ENCODE results near the gene COMT. TPM values are rescaled to one million over a fixed set of nuclear protein-coding genes. Genes with fewer than 3 reads are reported as not detected.
A peak's percentile ranks its signal among the peaks of the same experiment; 100 is the strongest.

COMT gene
- polyA plus RNA-seq, 1 donor, result 99.6 TPM

- peak; percentile 66 for DNase-seq
These were observed 29.1 kb downstream of the COMT start for GRCh38 chr22:19970479-19971275.

DNA sequence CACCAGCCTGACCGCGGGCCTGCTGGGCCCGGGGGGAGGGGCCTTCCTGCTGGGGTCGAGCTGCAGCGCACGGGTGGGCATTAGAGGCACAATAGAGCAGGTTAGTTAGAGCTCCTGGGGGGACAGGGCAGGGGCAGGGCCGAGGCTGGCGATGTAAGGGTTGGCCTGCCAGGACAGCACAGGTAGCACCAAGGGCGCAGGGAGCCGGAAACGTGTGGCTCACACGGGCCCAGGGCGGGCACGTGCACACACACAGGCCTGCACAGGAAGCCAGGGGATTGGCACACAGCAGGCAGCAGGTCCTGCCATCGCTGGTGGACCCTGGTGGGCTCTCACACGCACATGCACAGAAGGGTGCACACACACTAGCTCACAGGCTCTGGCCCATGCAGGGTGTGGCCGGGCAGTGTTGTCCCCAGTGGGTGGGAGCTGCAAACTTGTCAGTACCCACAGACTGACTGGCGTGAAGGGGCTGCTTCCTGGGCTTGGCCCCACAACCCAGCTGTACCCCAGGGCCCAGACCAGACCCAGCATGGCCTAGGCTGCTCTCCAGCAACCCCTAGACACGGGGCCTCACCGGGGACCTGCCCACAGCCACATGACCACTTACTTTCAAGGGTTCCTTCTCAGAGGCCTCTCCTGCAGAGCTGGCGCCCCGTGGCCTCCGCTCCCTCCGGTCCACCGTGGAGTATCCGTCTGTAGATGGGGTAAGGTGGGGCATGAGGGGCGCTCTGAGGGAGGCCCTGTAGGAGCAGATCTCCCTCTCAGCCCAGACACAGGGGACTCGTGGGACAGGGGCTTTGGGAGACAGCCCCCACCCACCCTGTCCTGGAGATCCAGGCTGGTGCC, 29.9 kb downstream of the COMT start:
- DNase-seq, result no peak

GRCh38 chr22:19972251-19972650, 30.7 kb downstream of the COMT start:
- no peak for DNase-seq

GRCh38 chr22:19972652-19973550, 31.3 kb downstream of the COMT start:
- no peak for DNase-seq

DNA sequence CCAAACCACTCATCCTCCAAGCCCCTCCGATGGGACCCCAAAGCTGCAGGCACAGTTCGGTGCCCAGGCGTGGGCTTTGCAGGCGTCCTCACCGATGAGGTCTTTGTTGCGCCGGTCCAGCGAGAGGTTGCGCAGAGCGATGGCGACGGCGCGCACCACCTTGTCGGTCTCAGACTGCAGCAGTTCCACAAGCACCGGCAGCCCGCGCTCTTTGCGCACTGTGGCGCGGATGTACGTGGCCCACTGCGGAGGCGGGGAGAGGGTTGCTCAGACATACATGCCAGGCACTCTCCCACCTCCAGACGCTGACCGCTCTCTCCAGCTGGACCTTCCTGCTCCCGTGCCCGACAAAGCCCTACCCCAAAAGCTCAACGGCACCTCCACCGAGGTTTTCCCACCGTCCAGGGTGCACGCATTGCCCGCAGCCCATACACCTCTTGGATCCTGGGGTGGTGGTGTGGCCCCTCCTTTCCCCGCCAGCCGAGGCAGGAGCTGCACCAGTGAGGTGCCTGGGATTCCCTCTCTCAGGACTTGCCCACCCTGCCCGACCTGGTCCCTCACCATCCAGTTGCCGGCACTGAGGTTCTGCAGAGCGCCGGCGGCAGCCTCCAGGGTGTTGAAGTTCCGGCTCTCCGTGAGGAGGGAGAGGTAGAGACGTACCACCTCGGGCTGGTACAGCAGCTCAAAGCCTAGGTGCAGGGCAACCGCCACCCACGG, 32.1 kb downstream of the COMT start:
- no peak for DNase-seq

- DNase-seq, result no peak
These were observed 32.8 kb downstream of the COMT start for GRCh38 chr22:19974268-19974861.

- DNase-seq, result no peak
These were observed 33.5 kb downstream of the COMT start for GRCh38 chr22:19974935-19975706.

DNA sequence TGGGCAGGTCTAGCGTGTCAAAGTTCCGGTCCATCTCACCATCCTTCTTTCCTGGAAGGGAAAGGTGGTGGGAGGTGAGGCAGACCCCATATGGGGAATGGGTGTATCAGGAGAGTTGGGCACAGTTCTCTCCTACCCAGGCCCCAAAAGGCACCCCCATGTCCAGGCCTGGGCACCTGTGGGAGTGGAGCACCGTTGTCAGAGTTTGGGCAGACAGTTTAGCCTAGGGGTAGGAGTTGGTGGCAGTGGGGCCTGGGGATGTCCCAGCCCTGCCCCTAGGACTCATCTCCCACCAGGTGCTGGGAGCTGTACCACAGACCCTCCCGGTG, 34.1 kb downstream of the COMT start:
- DNase-seq, result no peak

DNA sequence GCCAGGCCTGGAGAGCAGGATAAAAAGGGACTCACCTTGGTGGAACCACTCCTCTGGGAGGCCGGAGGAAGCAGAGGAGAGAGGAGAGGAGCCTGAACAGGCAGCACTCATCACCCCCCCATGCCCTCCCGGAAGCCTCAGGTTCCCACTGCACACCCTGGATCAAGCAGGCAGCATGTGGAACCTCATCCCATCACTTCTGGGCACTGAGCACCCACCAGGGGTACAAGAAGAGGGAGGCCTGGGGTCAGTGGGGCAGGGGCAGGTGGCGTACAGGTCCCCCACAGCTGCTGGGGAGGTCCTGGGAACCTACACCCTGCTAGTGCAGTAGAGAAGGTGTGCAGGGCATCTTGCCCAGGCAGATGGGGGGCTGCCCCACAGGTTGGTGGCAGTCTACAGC, 35.1 kb downstream of the COMT start:
- no peak for DNase-seq

DNA sequence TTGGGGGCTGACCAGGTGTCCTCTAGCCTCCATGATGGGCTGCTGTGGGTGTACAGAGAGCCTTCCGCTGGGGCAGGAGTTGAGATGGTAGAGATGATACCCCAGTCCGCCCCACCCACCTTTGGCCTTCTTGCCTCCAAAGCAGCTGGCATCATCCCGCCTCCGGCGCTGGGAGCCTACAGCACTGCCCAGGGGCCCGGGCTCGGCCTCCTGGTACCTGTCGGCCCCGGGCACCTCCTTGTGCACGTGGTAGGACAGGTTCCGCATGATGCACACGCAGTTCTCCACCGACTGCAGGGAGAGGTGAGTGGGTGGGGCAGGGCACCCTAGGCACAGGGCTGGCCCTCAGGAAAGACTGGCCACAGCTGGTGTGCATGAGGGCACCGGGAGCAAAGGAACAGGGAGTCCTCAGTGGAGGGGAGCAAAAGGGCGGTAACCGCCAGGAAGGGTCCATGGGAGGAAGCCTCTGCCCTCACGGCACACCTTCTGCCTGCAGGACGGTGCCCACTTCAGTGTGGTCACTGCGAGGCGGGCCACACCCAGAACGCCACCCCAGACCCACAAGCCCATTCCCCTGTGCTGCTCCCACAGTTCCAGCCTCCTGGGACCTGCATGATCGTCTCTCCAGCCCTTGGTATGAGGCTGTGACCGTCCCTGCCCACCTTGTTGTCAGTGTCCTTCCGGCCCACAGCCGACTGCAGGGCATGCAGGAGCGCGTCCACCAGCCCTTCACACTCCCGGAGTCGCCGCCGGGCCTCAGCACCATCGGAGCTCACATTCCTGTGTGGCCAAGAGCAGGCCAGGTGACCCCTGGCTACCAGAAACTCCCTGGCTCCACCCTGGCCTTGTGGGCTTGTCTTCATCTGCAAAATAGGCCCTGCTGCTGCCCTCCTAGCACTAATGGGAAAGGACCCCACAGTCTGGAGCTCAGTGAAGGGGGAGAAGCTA, 36.0 kb downstream of the COMT start:
- DNase-seq, result no peak

GRCh38 chr22:19978748-19979147, 37.2 kb downstream of the COMT start:
- no peak for DNase-seq

GRCh38 chr22:19979712-19980493, 38.3 kb downstream of the COMT start:
- DNase-seq, result no peak

- DNase-seq, result no peak
These were observed 39.2 kb downstream of the COMT start for GRCh38 chr22:19980766-19981165.

DNA sequence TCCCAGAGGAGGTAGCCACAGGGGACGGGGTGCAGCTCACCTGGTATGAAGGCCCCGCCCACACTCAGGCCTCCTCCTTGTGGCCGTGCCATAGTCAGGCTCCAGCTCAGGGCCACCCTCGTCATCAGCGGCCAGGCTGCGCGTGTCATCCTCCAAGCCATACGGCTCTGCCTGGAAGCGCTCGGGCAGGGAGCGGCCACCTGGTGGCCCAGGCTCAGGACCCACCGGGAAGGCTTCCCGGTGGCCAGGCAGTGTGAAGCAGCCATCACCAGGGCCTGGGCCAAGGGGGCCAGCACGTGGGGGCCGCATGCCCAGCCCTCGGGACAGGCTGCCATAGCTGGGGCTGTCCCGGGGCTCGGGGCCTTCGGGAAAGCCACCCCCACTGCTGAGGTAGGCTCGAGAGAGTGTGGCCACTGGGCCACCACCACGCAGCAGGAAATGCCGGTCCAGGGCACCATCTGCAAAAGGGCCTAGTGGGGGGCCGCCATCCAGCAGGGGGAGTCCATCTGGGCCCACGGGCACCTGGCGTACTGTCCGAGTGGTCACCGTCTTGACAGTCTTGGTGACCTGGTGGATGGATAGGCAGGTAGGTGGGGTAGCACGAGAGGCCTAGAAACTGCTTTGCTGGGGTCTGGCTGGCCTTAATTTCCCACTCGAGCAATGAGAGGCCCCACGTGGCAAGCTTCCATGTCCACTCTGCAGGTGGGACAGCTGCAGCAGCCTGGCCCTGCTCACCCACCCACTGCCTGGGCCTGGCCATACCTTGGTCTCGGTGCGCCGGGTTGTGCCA, 39.8 kb downstream of the COMT start:
- no peak for DNase-seq

- DNase-seq, result no peak
These were observed 40.7 kb downstream of the COMT start for GRCh38 chr22:19981961-19982920.

GRCh38 chr22:19982991-19983578, 41.5 kb downstream of the COMT start:
- DNase-seq, result no peak

Data from hindlimb muscle (tissue), 1 donor.